NCI-H226 (cell line): Measurements from ENCODE around the gene RPS19.
A peak's percentile ranks its signal among the peaks of the same experiment; 100 is the strongest.

ENCODE experiments used
- DNase-seq: peaks from one replicate; pipeline ENCODE4 v3.0.0-alpha.2; 2015

Gene RPS19

GRCh38 chr19:41880329-41880708 lies 20.3 kb downstream of the RPS19 start:
- DNase-seq: no peak

DNA sequence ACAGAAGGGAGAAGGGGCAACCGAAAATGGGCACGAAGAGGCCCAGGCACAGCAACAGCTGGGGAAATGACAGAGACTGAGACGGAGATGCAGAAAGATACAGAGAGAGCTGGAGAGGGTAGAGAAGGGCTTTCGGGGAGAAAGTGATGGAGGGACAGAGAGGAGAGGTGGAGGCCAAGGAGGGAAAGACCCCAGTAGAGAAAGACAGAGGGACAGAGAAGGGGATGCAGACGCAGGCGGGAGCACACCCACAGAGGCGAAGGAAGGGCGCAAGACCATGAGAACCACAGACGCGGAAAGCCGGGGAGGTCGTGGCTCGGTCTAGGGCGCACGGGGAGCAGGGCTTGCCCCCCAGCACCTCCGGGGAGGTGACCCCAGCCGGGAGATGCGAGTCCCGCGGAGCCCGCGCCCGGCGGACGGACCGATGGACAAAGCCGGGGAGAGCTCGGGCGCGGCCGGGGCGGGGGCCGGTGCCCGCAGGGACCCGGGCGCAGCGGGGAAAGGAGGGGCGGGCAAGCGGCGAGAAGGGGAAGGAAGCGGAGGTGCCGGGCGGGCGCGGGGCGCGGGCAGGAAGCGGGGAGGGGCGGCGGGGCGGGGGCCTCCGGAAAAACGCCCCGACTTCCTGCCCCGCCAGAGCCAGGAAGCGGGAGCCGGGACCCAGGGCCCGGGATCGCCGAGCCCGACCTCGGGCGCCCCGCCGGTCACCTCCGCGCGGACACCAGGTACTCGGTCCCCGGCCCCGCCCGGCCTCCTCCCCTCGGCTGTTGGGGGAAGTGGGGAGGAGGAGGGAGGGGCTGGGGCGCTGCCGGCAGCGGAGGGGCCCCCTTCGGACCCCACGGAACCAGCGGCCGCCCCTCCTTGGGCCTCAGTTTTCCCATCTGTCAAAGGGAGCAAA lies 22.8 kb downstream of the RPS19 start, which contains the start of gene ARHGEF1:
Gene ARHGEF1 (plus strand): TSS at position 617 of the 895 bp plus-strand sequence. CDS start 4,899 bp downstream, outside the sequence.
- no peak for DNase-seq

DNA sequence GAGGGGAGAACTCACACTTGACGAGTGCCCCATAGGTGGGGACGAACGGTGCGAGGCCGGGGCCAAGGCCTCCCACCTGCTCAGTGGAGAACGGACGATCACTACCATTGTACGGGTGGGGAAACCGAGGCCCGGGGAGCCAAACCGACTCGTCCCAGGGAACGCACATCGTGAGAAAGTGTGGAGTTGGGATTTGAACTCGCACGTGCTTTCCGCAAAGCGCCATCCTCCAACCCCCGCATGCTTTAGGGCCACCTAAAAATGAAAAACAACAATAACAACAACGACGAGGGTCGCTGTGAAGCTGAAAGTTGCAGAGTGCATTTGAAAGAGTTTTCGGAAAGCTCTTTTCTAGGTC lies 23.4 kb downstream of the RPS19 start:
- no peak for DNase-seq

- peak; percentile 97 for DNase-seq
These were observed 24.0 kb downstream of the RPS19 start for GRCh38 chr19:41883821-41884733.

DNA sequence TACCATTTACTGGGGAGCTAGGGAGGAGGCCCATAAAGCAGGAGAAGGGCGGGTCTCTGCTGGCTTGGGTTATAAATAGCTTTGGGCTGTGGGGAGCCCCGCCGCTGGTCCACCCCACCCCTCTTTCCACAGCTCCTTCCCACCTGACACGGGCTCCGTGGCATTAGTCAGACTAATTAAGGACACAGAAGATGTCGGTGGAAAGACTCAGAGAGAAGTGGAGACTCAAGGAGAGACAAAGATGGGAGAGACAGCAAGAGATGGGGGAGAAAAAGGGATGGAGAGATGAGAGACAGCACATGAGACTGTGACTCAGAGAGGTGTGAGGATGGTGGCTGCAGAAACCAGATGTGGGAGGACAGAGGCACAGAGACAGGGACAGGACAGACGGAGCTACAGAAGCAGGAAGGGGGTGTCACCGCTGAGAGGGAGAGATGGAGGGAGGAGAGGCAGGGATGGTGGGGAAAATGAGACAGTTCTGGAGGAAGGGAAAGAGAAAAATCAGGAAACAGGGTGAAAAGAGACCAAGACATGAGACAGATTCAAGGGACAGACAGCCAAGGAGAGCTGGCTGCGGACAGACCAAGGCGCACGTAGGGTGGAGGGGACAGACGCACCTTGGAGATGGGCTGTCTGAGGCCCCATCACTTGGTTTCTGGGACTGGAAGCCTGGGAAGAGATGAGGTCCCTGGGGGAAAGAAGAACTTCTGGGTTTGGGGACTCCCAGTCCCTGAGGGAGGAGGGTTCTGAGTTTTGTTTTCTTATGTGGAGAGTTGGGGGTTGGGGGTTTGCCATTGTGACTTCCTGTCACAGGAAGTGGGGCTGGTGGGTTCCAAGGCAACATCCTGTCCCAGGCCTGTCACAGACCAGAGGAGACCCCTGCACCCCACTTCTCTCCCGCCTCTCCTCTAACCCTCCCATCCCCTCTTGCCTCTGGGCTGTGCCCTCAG lies 27.0 kb downstream of the RPS19 start:
- DNase-seq: no peak

- peak; percentile 99 for DNase-seq
These were observed 27.8 kb downstream of the RPS19 start for GRCh38 chr19:41887711-41888382.

DNA sequence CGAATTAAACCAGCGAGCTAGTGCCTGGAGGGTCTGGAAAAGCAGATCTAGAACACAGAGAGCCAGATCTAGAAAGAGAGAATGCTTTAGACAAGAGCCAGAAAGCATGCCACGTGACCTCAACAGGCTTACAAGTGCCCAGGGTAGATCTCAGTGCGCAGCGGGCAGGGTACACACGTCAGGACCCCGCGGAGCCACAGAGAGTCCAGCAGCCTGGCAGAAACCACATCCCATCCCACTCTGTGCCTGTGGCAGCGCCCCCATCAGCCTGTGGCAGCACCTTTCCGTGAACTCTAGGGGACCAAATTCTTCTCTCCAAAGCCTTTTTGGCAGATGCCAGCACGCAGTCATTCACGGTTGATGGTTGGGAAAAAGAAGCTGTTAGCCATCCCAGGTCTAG lies 28.9 kb downstream of the RPS19 start:
- DNase-seq: no peak

GRCh38 chr19:41889896-41890295 lies 29.8 kb downstream of the RPS19 start:
- no peak for DNase-seq

- DNase-seq: no peak
These were observed 30.9 kb downstream of the RPS19 start for GRCh38 chr19:41890936-41891335.

DNA sequence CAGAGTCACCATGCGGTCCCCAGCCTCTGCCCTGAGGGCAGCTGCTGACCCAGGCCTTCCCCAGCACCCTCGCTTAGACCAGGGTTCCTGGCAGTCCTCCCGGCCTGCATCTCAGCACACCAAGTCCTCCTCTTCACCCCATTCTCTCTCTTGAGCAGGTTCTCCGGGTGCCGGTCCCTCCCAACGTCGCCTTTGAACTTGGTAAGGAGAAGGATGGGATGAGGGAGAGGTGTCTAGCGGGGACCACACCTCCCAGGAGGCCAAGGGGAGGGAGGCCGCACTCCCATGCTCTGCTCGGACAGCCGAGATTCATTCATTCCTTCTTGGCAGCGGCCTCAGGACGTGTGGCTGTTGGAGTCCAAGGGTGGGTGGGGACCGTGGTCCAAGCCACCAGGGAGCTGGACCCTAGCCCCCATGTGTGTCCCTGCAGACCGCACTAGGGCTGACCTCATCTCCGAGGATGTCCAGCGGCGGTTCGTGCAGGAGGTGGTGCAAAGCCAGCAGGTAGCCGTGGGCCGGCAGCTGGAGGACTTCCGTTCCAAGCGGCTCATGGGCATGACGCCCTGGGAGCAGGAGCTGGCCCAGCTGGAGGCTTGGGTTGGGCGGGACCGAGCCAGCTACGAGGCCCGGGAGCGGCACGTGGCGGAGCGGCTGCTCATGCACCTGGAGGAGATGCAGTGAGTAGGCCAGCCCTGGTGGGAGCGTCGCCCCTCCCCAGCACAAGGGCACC lies 32.3 kb downstream of the RPS19 start:
- DNase-seq: no peak

DNA sequence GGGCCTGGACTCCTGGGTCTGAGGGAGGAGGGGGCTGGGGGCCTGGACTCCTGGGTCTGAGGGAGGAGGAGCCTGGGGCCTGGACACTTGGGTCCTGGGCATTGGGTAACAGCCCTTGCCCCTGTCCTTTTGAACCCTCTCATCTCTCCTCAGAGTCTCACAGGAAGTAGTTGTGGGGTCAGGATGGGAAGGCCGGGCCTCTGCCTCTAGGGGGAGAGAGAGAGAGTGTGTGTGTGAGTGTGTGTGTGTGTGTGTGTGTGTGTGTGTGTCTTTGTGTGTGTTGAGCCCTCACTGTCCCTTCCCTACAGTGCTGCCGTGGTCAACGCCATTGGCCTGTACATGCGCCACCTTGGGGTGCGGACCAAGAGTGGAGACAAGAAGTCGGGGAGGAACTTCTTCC lies 33.8 kb downstream of the RPS19 start:
- DNase-seq: peak; percentile 32

- no peak for DNase-seq
These were observed 34.3 kb downstream of the RPS19 start for GRCh38 chr19:41894350-41894749.

DNA sequence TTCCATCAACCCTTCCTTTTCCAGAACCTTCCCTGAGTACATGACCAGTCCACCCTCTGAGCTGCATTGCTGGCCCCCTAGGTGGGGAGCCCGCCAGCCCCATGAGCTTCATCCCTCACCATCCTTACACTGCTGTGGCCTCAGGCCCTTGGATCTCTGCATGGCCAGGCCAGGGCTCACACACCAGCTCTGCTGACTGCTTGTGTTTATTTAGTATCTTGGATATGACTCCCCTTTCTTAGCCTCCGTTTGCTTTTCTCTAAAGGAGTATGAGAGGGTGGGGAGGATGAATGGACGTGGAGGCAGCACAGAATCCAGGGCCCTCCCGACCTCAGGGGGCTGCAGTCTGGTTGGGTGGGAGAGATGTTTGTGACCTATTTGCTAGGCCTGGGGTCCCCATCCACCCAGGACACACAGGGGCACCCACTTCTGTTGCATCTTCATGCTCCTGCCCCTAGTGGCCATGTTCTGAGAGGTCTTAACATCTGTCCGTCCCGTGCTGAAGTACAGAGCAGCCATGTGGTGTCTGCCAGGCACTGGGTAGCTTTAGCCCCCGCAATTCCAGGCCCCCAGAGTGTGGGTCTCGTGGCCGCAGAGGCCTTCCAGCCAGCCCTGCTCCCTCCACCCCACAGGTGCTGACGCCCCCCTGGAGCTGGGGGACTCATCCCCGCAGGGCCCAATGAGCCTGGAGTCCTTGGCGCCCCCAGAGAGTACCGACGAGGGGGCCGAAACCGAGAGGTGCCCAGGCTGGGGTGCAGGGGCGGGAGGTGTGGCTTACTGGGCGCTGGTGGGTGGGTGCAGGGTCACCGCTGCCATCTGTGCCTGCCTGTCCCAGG lies 35.9 kb downstream of the RPS19 start:
- DNase-seq: no peak

GRCh38 chr19:41896581-41896942 lies 36.5 kb downstream of the RPS19 start:
- DNase-seq: no peak

GRCh38 chr19:41897181-41897580 lies 37.1 kb downstream of the RPS19 start:
- DNase-seq: no peak

- DNase-seq: no peak
These were observed 37.8 kb downstream of the RPS19 start for GRCh38 chr19:41897820-41898219.

- no peak for DNase-seq
These were observed 38.2 kb downstream of the RPS19 start for GRCh38 chr19:41898235-41898634.

DNA sequence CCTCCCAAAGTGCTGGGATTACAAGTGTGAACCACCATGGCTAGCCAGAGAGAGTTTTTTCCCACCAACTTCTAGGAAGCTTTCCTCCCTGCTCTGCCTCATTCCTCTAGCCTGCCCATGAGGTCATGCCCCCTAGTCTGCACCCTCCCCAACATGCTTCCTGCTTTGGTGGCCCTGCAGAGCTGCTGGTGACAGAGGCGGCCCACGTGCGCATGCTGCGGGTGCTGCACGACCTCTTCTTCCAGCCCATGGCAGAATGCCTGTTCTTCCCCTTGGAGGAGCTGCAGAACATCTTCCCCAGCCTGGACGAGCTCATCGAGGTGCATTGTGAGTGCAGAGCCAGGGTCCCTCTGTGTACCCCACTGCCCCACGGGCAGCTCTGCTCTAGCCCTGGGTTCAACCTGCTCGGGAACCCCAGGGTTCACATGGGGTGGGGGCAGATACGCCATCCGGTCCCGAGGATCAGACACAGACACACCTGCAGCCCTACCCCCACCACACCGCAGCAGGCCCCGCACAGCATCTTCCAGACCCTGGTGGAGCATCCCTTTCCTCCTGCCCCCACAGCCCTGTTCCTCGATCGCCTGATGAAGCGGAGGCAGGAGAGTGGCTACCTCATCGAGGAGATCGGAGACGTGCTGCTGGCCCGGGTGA lies 41.8 kb downstream of the RPS19 start:
- no peak for DNase-seq

- no peak for DNase-seq
These were observed 42.5 kb downstream of the RPS19 start for GRCh38 chr19:41902594-41902993.
